ENCODE results near the gene SPTLC2. TPM values are rescaled to one million over a fixed set of nuclear protein-coding genes. Genes with fewer than 3 reads are reported as not detected.
"Not testable (repeated sequence)": the region's sequence is repeated elsewhere in the genome, so short reads cannot be mapped to it uniquely, and the experiment has no call there.

Gene SPTLC2
- total RNA-seq, 1 donor from 2014 or later, result 49.9 TPM

DNA sequence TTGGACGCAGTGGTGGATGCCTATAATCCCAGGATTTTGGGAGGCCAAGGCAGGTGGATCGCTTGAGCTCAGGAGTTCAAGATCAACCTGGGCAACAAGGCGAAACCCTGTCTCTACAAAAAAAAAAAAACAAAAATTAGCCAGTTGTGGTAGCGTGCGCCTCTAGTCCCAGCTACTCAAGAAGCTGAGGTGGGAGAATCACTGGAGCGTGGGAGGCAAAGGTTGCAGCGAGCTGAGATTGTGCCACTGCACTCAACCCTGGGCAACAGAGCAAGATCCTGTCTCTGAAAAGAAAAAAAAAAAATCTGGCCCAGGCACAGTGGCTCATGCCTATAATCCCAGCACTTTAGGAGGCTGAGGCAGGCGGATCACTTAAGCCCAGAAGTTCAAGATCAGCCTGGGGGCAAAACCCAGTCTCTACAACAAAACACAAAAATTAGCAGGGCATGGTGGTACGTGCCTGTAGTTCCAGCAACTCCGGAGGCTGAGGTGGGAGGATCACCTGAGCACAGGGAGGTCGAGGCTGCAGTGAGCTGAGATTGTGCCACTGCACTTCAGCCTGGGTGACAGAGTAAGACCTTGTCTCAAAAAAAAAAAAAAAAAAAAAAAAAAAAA is 27.9 kb downstream of the SPTLC2 start:
- DNase-seq (ENCODE audit: low spot score), result not testable (repeated sequence)

DNA sequence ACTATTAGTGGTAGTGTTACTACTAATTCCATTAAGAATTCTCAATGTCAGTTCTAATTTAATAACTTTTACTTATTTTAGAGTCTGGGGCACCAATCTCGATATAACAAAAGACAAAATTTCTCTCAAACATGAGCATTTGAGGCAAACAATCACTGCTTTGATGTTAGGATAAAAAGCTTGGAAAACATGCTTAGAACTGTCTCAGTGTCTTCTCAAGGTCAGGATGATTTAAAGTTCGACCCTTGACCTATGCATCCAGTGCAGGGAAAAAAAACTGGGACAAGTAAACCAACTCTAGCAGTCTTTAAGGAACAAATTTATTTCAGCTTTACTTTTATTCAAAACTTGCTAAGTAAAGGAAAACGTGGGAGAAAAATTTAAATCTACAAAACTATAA is 31.1 kb downstream of the SPTLC2 start:
- no peak for DNase-seq (ENCODE audit: low spot score)

DNA sequence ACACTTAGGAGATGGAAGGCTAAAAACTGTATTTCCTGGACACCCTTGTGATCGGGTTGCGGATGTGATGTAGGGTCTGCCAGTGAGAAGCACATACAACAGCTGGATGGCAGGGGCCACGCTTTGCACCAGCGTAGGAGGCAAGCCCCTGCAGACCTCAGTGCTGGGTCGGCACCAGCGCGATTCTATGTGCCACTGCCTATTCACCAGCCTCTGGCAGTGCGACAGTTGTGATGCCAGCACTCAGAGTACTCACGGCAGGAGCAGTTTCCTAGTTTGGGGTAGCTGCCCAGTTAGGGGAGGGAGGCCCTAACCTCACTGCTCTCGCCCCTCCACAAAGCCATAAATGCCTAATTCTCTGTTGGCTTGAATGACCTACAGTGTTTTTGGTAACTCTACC is 31.6 kb downstream of the SPTLC2 start:
- no peak for DNase-seq (ENCODE audit: low spot score)

DNA sequence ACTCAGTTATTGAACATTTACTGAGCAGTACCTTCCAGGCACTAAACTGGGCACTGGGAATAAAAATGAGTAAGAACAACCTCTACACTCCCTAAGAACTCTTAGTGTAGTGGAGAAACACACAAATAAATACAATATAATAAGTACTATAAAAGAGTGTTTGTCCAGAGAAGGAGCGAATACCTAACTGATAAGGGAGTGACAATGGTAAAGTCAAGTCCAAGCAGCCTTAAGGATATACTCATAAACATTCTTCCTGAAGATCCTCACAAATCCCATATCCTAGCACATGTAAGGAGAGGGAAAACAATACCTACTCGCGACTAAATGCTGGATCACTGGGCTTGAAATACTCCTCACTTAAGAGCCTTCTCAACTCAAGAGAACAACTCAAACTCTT is 32.8 kb downstream of the SPTLC2 start:
- DNase-seq (ENCODE audit: low spot score), result no peak

DNA sequence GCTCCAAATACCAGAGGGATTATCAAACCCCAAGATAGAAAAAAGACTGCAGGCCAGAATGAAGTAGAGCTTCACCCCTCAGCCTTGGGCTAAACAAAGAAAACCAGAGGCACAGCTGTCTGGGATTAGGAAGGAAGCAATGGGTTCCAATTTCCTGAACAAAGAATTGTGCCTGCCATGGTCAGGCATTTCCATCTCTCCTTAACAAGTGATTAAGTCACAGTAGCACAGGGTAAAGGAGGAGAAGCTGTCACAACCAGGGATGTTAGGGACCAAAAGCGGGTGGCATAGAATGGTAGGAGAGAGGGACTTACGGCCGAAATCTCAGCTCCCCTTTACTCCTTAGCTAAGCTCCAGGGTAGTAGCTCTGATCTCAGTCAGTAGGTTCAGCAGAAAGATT is 33.9 kb downstream of the SPTLC2 start:
- no peak for DNase-seq (ENCODE audit: low spot score)

DNA sequence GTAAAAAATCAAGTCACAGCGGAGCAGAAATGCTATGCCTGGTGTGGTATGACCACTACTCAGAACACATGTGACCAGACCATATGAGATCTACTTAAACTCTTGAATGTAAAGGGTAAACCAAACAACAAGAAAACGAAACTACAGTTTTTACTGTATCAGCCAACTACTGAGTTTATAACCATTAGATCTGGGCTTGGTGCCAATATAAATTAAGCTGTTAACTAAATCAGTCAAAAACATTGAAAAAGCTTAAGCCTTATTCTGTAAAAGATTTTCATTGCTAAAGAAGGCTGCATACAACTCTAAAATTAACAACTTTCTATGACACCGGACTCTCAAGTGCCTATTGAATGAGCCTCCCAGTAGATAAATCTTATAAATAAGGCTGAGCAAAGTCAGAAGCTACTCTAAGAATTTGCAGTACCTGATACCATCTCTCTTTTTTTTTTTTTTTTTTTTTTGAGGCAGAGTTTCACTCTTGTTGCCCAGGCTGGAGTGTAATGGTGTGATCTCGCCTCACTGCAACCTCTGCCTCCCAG is 35.4 kb downstream of the SPTLC2 start:
- DNase-seq (ENCODE audit: low spot score), result no peak

DNA sequence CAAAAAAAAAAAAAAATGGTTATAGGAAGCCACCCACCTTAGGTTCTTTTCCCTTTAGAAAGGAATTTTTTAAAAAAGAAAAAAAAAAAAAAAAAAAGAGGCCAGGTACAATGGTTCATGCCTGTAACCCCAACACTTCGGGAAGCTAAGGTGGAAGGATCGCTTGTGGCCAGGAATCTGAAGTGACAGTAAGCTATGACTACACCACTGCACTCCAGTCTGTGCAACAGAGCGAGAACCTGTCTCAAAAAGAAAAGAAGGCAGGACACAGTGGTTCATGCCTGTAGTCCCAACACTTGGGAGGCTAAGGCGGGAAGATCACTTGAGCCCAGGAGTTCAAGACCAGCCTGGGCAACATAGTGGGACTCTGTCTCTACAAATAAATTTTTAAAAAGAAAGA is 36.0 kb downstream of the SPTLC2 start:
- no peak for DNase-seq (ENCODE audit: low spot score)

DNA sequence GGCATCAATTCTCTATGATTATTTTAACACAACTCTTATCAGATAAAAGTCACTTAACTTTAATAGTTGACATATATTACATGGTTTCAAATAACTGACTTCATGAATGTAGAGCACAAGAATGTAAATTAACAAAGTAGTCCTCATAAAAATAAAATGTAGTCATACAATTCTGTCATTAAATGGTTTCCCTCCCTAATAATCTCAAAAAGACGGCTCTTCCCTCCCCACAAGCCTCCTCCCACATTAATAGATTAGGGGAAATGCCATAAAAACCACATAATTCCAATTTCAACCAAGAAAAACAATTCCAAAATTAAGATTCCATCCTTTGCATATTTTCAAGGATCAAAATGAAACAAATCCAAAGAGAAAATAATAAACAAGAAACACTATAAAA is 36.7 kb downstream of the SPTLC2 start:
- DNase-seq (ENCODE audit: low spot score), result no peak

DNA sequence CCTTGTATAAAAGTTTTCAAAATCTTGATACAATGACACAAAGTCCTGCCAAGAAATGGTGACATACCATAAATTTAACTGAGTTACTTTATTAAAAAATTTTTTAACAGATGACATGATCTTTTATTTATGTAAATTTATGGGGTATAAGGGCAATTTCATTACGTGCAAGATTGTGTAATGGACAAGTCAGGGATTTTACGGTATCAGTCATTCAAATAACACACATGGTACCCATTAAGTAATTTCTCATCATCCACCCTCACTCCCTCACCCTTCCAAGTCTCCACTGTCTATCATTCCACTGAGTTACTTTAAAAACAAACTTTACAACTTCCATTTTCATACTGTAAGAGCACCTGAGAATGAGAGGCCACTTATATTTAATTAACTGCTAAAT is 37.4 kb downstream of the SPTLC2 start:
- DNase-seq (ENCODE audit: low spot score), result no peak

DNA sequence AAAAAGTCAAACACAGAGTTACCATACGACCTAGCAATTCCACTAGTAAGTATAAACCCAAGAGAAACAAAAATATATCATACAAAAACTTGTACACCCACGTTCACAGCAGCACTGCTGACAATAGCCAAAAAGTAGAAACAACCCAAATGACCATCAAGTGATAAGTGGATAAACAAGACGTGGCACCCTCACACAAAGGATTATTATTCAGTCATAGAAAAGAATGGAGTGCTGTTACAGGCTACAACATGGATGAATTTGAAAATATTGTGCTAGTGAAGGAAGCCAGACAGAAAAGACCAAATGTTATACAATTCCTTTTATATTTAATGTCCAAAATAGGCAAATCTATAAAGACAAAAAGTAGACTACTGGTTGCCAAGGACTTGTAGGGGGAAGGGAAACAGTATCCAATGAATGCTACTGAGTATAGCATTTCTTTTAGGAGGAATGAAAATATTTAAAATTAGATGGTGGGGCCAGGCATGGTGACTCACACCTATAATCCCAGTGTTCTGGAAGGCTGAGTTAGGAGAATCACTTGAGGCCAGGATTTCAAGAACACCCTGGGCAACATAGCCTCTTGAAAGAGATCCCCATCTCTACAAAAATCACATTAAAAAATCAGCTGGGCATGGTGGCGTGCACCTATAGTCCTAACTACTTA is 41.9 kb downstream of the SPTLC2 start:
- no peak for DNase-seq (ENCODE audit: low spot score)

DNA sequence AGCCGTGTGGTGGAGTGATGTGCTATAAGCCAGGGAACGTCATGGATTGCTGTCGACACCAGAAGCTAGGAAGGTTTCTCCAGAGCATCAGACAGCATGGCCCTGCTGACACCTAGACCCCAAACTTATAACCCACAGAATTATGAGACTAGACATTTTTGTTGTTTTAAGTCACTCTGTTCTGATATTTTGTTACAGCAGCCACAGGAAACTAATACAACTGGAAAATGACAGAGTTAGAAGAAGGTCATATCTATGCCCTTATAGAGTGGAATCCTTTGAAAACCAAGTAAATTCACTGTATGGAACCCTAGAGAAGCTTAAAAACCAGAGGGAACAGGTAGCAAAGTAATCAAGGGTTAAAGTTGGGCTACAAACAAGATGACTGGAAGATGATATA is 42.5 kb downstream of the SPTLC2 start:
- DNase-seq (ENCODE audit: low spot score), result no peak

DNA sequence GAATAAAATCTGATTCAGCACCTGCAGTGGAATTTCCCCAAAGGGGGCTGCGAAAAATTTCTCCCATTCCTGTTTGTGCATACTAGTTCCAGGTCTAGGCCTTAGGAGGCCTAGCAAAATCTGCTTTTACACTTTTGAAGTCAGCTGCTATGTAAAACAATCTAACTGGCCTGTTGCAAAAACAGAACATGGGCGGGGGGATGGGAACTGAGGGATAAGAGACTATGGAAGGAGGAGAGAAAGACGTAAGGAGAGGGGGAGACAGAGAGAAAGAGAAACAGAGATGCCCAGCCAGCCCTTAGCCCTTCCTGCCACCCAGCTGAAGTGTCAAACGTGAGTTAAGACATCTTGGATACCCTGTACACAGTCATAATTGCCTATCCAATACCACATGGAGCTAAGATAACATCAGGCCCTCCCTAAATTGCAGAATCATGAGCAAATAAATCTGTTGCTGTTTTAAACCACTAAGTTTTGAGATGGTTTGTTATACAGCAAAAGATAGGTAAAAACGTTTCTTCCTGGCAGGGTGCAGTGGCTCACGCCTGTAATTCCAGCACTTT is 45.6 kb downstream of the SPTLC2 start:
- no peak for DNase-seq (ENCODE audit: low spot score)

DNA sequence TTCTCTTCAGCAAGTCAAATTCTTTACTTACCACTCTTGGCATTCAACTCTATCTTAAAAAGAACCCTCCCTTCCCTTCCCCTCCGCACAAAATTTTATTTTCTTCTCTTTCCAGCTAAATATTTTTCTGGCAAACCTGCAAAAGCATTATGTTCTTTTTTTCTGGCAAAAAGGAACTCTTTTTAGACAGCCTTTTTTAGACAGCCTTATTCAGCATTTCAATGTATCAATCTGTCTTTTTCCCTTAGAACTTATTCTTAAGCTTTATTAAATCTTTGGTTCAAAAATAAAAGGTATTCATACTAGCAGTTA is 50.5 kb downstream of the SPTLC2 start:
- DNase-seq (ENCODE audit: low spot score), result no peak

DNA sequence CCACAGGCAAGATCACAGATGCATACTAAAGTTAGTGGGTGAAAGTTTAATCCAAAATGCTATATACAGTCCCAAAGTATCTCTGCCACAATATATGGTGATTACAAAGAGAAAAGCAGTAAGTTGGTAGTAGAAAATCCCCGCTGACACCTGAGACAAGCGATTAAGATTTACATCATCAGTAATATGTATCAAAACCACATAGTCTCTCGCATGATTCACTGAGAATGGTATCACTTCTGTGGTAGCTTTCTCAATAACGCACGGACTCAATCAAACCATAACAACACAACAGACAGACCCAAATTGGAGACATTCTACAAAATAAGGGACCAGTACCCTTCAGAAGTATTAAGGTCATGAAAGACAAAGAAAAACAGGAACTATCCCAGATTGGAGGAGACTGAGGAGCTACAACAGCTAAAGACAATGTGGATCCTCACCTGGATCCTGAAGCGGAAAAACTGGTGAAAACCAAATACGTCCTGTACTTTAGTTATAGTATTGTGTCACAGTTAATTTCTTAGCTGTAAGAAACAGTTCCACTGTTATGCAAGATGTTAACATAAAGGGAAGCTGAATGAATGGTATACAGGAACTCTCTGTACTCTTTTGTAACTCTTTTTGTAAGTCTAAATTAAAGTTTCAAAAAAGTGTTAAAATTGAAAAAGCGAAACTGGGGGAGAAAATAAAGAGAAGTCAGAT is 51.0 kb downstream of the SPTLC2 start:
- DNase-seq (ENCODE audit: low spot score), result no peak

DNA sequence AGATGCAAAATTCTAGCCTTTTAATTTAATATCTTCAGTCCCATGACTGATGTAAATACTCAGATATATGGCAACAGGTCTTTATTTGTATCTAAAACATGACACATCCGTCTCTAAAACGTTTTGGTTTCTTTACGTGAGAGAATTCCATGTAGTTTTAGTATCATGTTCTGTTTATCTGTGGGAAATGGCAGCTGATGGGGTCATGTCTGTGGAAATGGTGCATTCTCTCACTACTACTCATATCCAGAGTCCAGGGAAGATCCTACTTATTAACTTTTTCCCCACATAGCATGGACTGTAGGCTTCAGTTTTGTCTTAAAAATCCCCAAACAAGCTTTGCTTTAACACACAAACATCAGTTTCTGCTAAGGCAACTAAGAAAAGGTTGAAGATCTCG is 53.8 kb downstream of the SPTLC2 start:
- DNase-seq (ENCODE audit: low spot score), result no peak

DNA sequence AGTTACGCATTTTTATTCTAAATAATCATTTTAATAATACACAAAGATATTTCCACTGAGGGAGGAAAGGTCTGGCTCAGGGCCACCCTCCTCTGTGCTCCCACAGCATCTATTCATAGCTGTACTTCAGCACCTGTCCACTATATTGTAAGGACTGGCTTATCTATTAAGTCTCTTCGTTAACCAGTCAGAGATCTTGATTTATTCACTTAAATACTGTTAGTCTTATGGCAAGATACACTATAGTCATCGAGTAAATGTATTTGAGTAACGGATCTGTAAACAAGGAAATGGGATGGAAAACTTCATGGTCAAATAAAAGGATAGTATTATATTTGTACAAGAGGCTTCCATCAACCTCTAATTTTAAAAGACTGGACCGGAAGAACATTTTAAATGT is 54.6 kb downstream of the SPTLC2 start:
- DNase-seq (ENCODE audit: low spot score), result no peak

DNA sequence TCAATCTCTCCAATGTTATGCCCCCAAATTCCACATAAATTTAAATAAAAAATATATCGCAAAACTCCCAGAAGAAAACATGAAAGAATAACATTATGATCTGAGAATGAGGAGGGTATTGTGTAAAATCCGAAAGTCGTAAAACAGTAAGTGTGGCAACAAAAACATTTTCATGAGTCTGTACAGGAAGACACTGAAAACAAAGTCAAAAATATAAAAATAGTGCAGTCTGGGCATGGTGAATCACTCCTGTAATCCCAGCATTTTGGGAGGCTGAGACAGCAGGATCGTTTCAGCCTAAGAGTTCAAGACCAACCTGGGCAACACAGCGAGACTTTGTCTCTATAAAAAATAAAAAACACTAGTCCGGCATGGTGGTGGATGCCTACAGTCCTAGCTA is 57.1 kb downstream of the SPTLC2 start:
- DNase-seq (ENCODE audit: low spot score), result no peak

DNA sequence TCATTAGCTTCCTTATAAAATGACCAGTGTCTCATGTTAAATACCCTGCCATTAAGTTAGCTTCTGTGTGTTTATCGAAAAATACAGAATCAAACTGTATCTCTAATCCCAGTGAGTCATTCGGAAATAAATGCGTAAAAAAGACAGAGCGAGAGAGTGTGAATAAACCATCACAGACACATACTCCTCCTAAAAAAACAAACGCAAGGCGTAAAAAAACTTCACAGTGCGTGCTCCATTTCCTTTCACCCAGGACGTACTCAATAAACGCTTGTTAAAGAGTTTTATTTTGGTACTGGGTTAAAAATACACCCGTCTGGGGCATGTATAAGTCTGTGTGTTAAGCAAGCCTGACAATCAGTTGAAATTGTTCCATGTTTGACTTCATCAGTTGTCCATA is 59.0 kb downstream of the SPTLC2 start:
- no peak for DNase-seq (ENCODE audit: low spot score)

DNA sequence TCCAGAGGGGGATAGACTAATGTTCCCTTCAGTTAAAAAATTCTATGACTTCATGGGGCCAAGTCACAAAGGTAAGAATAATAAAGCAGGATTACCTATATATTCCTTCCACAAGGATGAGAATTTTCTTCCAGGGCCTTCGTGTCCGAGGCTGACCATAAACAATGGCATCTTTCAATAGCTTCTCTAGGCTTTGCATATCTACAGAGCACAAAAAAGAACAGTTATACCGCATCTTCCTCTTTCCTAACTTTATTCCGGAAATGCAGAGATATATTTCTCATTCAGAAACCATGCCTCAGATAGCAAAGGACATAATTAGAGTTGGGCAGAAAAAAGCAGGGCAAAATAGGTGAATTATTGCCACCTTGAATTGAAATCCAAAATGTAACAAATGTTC is 59.5 kb downstream of the SPTLC2 start:
- DNase-seq (ENCODE audit: low spot score), result no peak

DNA sequence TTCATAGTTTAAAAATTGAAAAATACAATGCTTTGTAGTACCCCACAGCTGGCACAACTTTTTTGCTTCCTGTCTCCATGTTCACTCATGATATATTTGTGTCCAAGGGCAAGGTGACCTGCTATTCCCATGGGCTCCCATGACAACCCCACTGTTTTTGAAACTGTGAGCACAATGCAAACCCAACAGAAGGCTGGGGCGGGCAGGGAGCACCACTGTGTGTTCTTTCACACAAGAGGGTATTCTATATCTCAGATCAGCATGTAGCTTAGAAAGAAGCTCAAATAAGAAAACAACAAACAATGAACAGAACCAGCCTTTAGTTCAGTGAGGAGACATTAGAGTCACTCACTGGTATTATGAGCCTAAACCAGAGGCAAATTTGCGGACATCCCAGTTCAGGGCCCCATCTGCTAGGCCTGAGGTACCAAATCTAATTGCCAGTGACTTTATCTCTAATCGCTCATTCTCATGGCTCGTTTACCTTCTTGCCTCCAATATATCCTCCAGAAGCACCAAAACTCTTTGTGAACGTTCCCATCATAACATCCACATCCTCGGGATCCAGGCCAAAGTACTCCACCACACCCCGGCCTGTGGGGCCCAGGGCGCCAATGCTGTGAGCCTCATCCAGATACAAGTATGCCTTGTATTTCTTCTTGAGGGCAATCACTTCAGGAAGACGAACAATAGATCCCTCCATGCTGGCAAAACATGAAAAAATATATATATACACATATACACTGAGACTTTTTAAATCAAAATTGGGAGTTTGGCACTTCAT is 61.4 kb downstream of the SPTLC2 start:
- DNase-seq (ENCODE audit: low spot score), result no peak

DNA sequence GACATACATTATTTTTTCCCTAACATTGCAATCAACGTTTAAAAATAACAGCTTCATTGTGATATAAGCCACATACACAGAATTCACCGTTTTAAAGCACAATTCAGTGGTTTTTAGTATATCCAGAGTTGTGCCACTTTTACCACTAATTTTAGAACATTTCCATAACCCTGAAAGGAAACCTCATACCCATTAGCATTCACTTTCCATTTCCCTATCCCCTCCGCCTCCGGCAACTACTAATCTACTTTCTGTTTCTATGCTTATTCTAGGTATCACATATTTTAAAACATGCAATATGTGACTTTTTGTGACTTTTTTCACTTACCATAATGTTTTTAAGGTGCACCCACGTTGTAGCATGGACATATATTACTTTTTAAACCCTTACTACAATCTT is 62.2 kb downstream of the SPTLC2 start:
- DNase-seq (ENCODE audit: low spot score), result no peak

DNA sequence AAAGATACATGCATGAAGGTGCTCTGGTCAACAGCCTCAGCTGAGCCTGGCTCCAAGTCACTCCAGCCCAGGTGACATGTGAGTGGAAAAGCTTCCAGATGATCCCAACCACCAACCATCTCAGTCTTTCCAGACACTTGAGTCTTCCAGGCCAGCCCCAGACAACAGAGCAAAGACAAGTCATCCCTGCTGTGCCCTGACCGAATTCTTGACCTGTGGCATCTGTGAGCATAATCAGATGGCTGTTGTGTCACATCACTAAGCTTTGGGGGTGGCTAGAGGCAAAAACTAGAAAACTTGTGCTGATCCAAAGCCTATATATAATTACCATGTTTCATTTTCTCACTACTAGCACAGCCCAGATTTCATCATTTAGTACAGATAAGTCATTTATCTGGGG is 67.0 kb downstream of the SPTLC2 start:
- no peak for DNase-seq (ENCODE audit: low spot score)

All from ureter (tissue), 1 donor.